Measurements from ENCODE around the gene SHB. TPM values are rescaled to one million over a fixed set of nuclear protein-coding genes. Genes with fewer than 3 reads are reported as not detected.
A peak's percentile ranks its signal among the peaks of the same experiment; 100 is the strongest.

The SHB gene
- total and polyA plus RNA-seq, 2 of the 13 experiments (the other 11 are each of a cell fraction or from before 2014, with no cell fraction given) = 19.4 to 20.7 TPM

DNA sequence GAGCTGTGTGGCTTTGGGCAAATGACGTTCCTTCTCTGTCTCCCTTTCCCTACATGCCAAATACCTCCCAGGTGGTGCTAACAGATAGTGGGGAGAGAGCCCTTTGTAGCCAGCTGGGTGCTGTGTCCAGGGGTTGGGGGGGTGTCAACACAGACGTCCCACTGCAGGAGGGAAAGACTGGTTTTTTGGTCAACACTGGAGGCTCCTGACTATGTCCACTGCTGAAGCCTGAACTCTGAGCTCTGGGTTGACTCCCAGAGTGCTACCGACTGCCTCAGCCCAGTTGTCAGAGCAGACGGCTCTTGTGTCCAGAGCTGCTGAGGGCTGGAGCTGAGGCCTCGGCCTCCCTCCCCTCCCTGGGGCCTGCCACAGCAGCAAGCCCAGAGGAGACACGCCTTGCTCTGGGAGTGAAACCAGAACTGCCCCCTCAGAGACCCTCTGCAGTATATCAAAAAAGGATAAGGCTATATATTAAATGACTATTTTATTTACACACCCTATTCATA is 150.3 kb downstream of the SHB start:
- H3K36me3 ChIP-seq (replicated peaks in 1 of 2; ENCODE audit: control insufficient read depth in 1 of 2, insufficient read depth in 2 of 2, low read length in 2 of 2) = peaks cover 36 to 64% of the 10 kb centered on the region in 2 experiments
- no peak for DNase-seq (ENCODE audit: low spot score)
- H3K27ac ChIP-seq (ENCODE audit: extremely low read length, insufficient read depth, low read length) = no peak overlapping the region
- no peak overlapping the region for H3K4me3 ChIP-seq (replicated peaks in 1 of 3; ENCODE audit: insufficient read depth in 1 of 3, low read depth in 2 of 3, low read length in 3 of 3)
- ChIA-PET POLR2A (no interaction called here), CTCF (ENCODE audit: low intra/inter-chr PET ratio, low total read pairs) (no interaction called here)
- ATAC-seq = no peak
- H3K4me1 ChIP-seq (ENCODE audit: insufficient read depth, low read length) = no peaks in the 10 kb centered on the region
- no peak for TF ChIP-seq ZNF598 (CRISPR knock-in tag; IDR thresholded peaks at IDR 0.05; ENCODE audit: borderline replicate concordance)
- peak; percentile 42; the same call in 1 of the 2 replicates for TF ChIP-seq ZNF768 (CRISPR knock-in tag; IDR thresholded peaks at IDR 0.05)
- TF ChIP-seq ZNF724P (CRISPR knock-in tag; IDR thresholded peaks at IDR 0.05; ENCODE audit: borderline replicate concordance) = no peak
- 100% methylated on average over 5 of the region's 6 CpGs for WGBS (ENCODE audit: low lambda C conversion rate)
- BruUV-seq (replicated peaks) = no TSS peak
- no peak overlapping the region for H3K4me2 ChIP-seq (ENCODE audit: low read depth, low read length)
- in situ Hi-C loops (cut with HindIII; ENCODE audit: extremely low pct_ligation_motif_present, low pct_unique_long_range_greater_than_20kb) = loop anchor here (25.0 kb wide), 1 partner anchor 431 kb away; the partner anchor contains the start of gene POLR1E
- no peaks in the 10 kb centered on the region for H3K27me3 ChIP-seq (ENCODE audit: control insufficient read depth in 1 of 2, insufficient read depth in 2 of 2, low read length in 2 of 2)
- H3K9me3 ChIP-seq (ENCODE audit: low read length) = no peaks in the 10 kb centered on the region
- peaks cover 21% of the 10 kb centered on the region; the same call in 1 of the 2 replicates for H4K20me1 ChIP-seq (ENCODE audit: insufficient read depth, low read length)
- H3K9ac ChIP-seq (ENCODE audit: insufficient read depth, low read depth, low read length) = no peak overlapping the region
- intact Hi-C loops (cut with micrococcal nuclease; ENCODE audit: unreplicated experiment) = no loop called here
- no peaks in the 10 kb centered on the region for H3K79me2 ChIP-seq (ENCODE audit: insufficient read depth, low read length)
- no peak overlapping the region for H2AFZ ChIP-seq (ENCODE audit: low read length)
- no peak for FAIRE-seq

DNA sequence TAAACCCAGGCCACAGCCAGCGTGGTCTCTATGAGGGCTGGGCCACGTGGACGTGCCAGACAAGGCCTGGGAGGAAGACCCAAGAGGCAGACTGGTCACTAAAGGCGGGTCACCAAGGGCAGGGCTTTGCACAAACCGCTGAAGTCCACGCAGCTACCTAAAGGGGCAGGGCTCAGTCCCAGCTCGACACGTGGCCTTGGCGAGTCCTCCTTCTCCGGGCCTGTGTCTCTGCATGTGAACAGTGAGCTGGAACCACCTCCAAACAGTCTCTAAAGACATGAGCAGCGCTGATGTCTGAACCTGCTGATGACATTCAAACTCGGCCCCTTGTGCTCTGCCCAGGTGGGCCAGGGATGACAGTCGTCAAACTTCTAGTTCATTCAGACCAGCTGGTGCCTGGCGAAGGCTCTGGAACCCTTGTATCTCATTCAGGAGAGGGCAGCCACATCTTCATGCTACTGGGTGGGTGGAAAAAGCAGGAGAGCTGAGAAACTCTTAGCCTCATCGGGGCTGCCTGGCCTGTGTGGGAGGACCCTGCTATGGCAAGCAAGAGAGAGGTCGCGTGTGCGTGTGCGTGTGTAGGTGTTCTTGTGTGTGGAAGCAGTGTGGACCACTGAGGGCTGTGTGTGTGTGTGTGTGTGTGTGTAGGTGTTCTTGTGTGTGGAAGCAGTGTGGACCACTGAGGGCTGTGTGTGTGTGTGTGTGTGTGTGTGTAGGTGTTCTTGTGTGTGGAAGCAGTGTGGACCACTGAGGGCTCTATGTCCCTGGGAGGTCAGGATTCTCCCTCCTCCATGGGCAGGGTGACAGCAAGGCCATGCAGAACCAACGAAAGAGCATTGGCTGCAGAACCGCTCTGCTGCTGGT is 151.0 kb downstream of the SHB start:
- Histone ChIP-seq H3K79me2 (ENCODE audit: insufficient read depth, low read length) (no peaks in the 10 kb centered on the region), H3K9ac (ENCODE audit: insufficient read depth, low read depth, low read length) (no peak overlapping the region), H3K36me3 (replicated peaks in 1 of 2; ENCODE audit: control insufficient read depth in 1 of 2, insufficient read depth in 2 of 2, low read length in 2 of 2) (peaks cover 32 to 57% of the 10 kb centered on the region in 2 experiments), H3K4me2 (ENCODE audit: low read depth, low read length) (no peak overlapping the region), H3K4me3 (replicated peaks in 1 of 3; ENCODE audit: insufficient read depth in 1 of 3, low read depth in 2 of 3, low read length in 3 of 3) (no peak overlapping the region), H2AFZ (ENCODE audit: low read length) (no peak overlapping the region), H3K4me1 (ENCODE audit: insufficient read depth, low read length) (no peaks in the 10 kb centered on the region), H3K27me3 (ENCODE audit: control insufficient read depth in 1 of 2, insufficient read depth in 2 of 2, low read length in 2 of 2) (no peaks in the 10 kb centered on the region), H3K27ac (ENCODE audit: extremely low read length, insufficient read depth, low read length) (no peak overlapping the region), H4K20me1 (ENCODE audit: insufficient read depth, low read length) (peaks cover 18% of the 10 kb centered on the region; the same call in 1 of the 2 replicates), H3K9me3 (ENCODE audit: low read length) (no peaks in the 10 kb centered on the region)
- ChIA-PET CTCF (ENCODE audit: low intra/inter-chr PET ratio, low total read pairs) (no interaction called here), POLR2A (no interaction called here)
- TF ChIP-seq, protein P1, sequence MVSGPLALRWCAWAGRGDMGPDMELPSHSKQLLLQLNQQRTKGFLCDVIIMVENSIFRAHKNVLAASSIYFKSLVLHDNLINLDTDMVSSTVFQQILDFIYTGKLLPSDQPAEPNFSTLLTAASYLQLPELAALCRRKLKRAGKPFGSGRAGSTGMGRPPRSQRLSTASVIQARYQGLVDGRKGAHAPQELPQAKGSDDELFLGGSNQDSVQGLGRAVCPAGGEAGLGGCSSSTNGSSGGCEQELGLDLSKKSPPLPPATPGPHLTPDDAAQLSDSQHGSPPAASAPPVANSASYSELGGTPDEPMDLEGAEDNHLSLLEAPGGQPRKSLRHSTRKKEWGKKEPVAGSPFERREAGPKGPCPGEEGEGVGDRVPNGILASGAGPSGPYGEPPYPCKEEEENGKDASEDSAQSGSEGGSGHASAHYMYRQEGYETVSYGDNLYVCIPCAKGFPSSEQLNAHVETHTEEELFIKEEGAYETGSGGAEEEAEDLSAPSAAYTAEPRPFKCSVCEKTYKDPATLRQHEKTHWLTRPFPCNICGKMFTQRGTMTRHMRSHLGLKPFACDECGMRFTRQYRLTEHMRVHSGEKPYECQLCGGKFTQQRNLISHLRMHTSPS (CRISPR knock-in tag; IDR thresholded peaks at IDR 0.05; ENCODE audit: low read depth) = no peak
- TF ChIP-seq NFRKB (IDR thresholded peaks at IDR 0.05) (no peak), AGO2 (optimal IDR thresholded peaks at IDR 0.05; ENCODE audit: low read depth, low read length) (peak; percentile 23), RBM22 (optimal IDR thresholded peaks at IDR 0.05; ENCODE audit: low read length) (peak; percentile 3), SNAPC2 (CRISPR knock-in tag; IDR thresholded peaks at IDR 0.05) (no peak)
- no TSS peak for BruUV-seq (replicated peaks)
- intact Hi-C loops (cut with micrococcal nuclease; ENCODE audit: unreplicated experiment) = no loop called here
- FAIRE-seq (no peak), DNase-seq (ENCODE audit: low spot score) (no peak), ATAC-seq (no peak)
- WGBS (ENCODE audit: low lambda C conversion rate) = 95% methylated on average over 16 of the region's 21 CpGs
- in situ Hi-C loops (cut with HindIII; ENCODE audit: extremely low pct_ligation_motif_present, low pct_unique_long_range_greater_than_20kb) = loop anchor here (25.0 kb wide), 1 partner anchor 431 kb away; the partner anchor contains the start of gene POLR1E

All from HepG2 (cell line).